ENCODE results near the gene MEX3C. TPM values are rescaled to one million over a fixed set of nuclear protein-coding genes. Genes with fewer than 3 reads are reported as not detected.

MEX3C gene
- total and polyA plus RNA-seq, 4 donors = 45.7 to 65.5 (median 51.3) TPM

DNA sequence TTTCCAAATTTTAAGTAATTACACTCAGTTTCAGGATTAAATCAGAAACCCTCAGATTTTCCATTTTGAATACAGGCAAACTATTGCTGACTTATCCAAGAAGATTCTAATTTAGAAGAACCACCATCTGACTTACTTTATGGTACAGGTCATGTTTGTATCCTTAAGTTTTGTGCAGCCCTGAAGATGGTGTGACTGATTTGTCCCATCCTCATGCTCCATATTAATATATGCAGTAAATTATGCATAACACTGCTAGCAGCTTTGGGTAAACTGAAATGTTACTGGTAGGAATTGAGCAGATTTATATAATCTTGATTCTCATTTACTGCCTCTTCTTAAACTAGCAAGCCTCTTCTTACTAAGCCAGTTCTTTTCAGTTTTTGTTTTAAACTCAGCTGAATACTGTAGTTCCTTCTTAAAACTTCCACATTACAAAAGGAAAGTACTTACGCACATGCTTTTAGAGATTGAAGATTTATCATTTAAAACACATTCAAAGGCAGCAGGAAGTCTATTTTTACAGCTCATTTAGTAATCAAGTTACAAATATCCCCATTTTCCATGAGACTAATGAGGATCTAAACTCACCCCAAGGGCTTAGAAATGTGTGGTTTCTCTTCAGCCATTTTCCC lies 25.7 kb downstream of the MEX3C start:
- WGBS (ENCODE audit: insufficient coverage) = no CpG with 5 or more reads among the region's 1 CpG
- Histone ChIP-seq H3K27me3 (ENCODE audit: control insufficient read depth, insufficient read depth, low read length) (no peaks in the 10 kb centered on the region), H3K36me3 (ENCODE audit: control insufficient read depth, insufficient read depth, low read length) (peaks cover 6% of the 10 kb centered on the region), H3K4me1 (ENCODE audit: control insufficient read depth, insufficient read depth, low read length) (peaks cover 3% of the 10 kb centered on the region), H3K27ac (ENCODE audit: low read depth, low read length) (no peak overlapping the region), H3K9me3 (ENCODE audit: control insufficient read depth, insufficient read depth, low read length) (no peaks in the 10 kb centered on the region), H3K4me3 (ENCODE audit: low read depth, low read length) (no peak overlapping the region)
- peak in 1 of 6 donors; percentile 17 for DNase-seq (ENCODE audit: low read depth in 4 of 6, low spot score in 6 of 6)

DNA sequence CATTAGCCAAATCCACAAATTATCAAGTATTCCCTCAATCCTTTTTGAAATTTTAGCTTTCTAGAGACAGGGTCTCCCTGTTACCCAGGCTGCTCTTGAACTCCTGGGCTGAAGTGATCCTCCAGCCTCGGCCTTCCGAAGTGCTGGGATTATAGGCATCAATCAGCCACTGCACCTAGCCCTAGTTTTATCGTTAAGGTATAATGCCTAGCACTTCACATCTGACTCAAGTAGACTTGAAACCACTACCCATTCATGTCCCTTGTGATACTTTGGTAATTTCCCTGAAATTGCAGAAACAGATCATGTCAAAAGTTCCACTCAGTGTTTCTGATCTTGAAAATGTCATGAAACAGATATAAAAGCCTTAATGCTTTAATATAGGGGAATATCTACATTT lies 26.3 kb downstream of the MEX3C start:
- no peak overlapping the region for H3K4me3 ChIP-seq (ENCODE audit: low read depth, low read length)
- no peaks in the 10 kb centered on the region for H3K9me3 ChIP-seq (ENCODE audit: control insufficient read depth, insufficient read depth, low read length)
- no peak for DNase-seq (ENCODE audit: low read depth in 4 of 6, low spot score in 6 of 6)
- no peak overlapping the region for H3K27ac ChIP-seq (ENCODE audit: low read depth, low read length)
- 100% methylated on average over 1 of the region's 3 CpGs for WGBS (ENCODE audit: insufficient coverage)
- H3K36me3 ChIP-seq (ENCODE audit: control insufficient read depth, insufficient read depth, low read length) = peaks cover 1% of the 10 kb centered on the region
- H3K27me3 ChIP-seq (ENCODE audit: control insufficient read depth, insufficient read depth, low read length) = no peaks in the 10 kb centered on the region
- peaks cover 6% of the 10 kb centered on the region for H3K4me1 ChIP-seq (ENCODE audit: control insufficient read depth, insufficient read depth, low read length)

DNA sequence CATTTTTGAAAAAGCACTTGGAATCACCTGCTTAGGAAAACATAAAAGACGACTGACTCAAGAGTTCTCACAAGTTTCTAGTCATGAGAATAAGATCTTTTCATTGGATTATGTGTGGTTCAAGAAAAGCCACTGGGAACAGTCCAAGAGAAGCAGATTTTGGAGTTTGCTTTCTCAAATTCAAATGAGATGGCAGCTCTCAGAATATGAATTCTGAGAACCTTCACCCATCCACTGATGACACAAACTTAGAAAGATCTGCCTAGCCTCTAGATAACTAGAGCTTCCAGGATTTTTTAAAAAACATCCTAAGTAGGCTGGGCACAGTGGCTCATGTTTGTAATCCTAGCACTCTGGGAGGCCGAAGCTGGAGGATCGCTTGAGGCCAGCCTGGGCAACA lies 26.8 kb downstream of the MEX3C start:
- DNase-seq (ENCODE audit: low read depth in 4 of 6, low spot score in 6 of 6) = no peak
- H3K9me3 ChIP-seq (ENCODE audit: control insufficient read depth, insufficient read depth, low read length) = no peaks in the 10 kb centered on the region
- no peak overlapping the region for H3K4me3 ChIP-seq (ENCODE audit: low read depth, low read length)
- no CpG with 5 or more reads among the region's 3 CpGs for WGBS (ENCODE audit: insufficient coverage)
- H3K27me3 ChIP-seq (ENCODE audit: control insufficient read depth, insufficient read depth, low read length) = no peaks in the 10 kb centered on the region
- no peaks in the 10 kb centered on the region for H3K36me3 ChIP-seq (ENCODE audit: control insufficient read depth, insufficient read depth, low read length)
- H3K4me1 ChIP-seq (ENCODE audit: control insufficient read depth, insufficient read depth, low read length) = peaks cover 6% of the 10 kb centered on the region
- H3K27ac ChIP-seq (ENCODE audit: low read depth, low read length) = no peak overlapping the region

DNA sequence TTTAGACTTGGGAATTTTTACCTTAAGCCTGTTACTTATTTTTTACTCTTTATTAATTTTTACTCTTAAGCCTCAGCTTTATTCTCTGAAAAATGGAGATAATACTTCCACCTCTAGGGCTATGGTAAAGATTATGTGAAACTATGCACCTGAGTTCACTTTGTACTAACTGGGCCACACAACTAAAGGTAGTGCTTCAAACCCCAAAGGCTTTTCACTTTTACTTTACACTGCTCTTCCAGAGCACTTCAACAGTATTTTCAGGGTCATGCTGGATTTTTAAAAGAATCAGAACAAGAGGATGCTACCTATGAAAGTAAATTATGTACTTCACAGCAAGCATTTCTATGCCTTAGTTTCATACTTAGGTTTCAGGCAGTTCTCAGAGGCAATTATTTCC lies 27.8 kb downstream of the MEX3C start:
- H3K36me3 ChIP-seq (ENCODE audit: control insufficient read depth, insufficient read depth, low read length) = no peaks in the 10 kb centered on the region
- H3K9me3 ChIP-seq (ENCODE audit: control insufficient read depth, insufficient read depth, low read length) = no peaks in the 10 kb centered on the region
- no peak overlapping the region for H3K27ac ChIP-seq (ENCODE audit: low read depth, low read length)
- no peak overlapping the region for H3K4me3 ChIP-seq (ENCODE audit: low read depth, low read length)
- no peaks in the 10 kb centered on the region for H3K27me3 ChIP-seq (ENCODE audit: control insufficient read depth, insufficient read depth, low read length)
- DNase-seq (ENCODE audit: low read depth in 4 of 6, low spot score in 6 of 6) = no peak
- peaks cover 13% of the 10 kb centered on the region for H3K4me1 ChIP-seq (ENCODE audit: control insufficient read depth, insufficient read depth, low read length)

DNA sequence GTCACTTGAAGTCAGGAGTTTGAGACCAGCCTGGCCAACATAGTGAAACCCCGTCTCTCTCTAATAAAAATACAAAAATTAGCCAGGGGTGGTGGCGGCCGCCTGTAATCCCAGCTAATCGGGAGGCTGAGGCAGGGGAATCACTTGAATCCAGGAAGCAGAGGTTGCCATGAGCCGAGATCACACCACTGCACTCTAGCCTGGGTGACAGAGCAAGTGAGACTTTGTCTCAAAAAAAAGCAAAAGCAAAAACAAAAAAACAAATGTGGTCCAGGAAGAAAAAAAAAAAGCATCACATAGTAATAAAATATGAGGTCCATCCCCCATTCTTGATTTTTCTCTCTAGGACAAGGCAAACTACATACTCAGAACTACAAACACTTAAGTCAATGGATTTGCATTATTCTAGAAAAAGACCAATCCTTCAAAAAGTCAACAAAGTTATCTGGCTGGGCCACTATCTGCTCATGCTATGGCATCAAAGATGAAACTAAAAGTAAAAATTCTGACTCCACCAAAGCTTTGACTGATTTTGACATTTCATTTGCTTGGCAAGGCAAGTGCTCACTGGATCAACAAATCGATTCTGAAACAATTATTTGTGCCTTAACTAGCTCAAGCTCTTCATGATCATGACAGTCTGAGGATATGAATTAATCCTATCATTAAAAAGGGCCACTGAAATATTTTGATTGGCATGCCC lies 28.4 kb downstream of the MEX3C start:
- no peaks in the 10 kb centered on the region for H3K36me3 ChIP-seq (ENCODE audit: control insufficient read depth, insufficient read depth, low read length)
- peaks cover 14% of the 10 kb centered on the region for H3K4me1 ChIP-seq (ENCODE audit: control insufficient read depth, insufficient read depth, low read length)
- no peaks in the 10 kb centered on the region for H3K27me3 ChIP-seq (ENCODE audit: control insufficient read depth, insufficient read depth, low read length)
- no peak overlapping the region for H3K27ac ChIP-seq (ENCODE audit: low read depth, low read length)
- no peak for DNase-seq (ENCODE audit: low read depth in 4 of 6, low spot score in 6 of 6)
- no peaks in the 10 kb centered on the region for H3K9me3 ChIP-seq (ENCODE audit: control insufficient read depth, insufficient read depth, low read length)
- no CpG with 5 or more reads among the region's 6 CpGs for WGBS (ENCODE audit: insufficient coverage)
- no peak overlapping the region for H3K4me3 ChIP-seq (ENCODE audit: low read depth, low read length)

DNA sequence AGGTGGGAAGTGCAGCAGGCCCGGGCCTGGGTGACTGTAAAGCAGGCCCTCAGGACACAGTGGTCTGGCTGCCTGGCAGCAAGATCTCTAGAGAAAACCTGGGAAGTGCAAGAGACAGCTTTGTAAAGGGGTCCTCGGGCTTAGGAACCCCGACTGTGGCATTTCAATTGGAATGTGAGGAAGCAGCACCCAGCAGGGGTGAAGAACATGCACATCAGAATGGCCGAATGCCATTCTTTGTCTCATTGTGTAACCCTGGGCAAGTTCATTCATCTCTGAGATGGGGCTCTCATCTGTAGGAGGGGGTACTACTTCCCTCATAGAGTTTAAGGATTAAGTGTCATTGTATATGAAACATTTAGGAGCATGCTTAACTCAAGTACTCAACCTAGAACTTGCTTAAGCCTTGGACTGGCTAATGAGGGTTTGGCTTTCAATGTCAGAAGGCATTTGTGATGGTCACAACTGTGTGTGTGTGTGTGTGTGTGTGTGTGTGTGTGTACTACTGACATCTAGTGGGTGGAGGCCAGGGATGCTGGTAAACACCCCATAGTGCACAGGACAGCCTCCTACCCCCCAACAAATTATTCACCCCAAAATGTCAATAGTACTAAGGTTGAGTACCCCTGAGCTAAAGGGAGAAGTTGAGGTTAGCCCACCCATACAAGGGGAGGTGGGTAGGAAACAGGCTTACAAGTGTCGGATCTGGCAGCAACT lies 29.3 kb downstream of the MEX3C start:
- H3K36me3 ChIP-seq (ENCODE audit: control insufficient read depth, insufficient read depth, low read length) = no peaks in the 10 kb centered on the region
- DNase-seq (ENCODE audit: low read depth in 4 of 6, low spot score in 6 of 6) = no peak
- WGBS (ENCODE audit: insufficient coverage) = 10% methylated on average over 3 of the region's 5 CpGs

DNA sequence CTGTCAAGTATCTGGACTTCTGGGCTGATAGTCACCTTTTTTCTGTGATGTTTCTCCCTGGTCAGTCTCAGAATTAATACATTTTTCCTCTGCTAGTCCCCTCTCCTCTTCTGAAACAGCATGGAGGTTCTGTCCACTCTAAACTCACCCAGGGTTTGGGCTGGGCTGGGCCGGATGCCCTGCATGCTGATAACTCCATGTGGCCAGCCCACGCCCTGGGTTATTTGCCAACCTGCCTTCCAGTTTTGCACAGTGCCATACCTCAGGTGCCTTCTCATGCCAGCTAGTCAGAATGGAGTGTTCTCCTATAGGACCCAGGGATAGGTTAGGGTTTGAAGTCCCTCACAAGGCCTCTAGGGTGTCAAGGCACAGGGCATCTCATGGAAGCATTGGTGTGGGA lies 32.2 kb downstream of the MEX3C start:
- H3K36me3 ChIP-seq (ENCODE audit: control insufficient read depth, insufficient read depth, low read length) = no peaks in the 10 kb centered on the region
- H3K4me1 ChIP-seq (ENCODE audit: control insufficient read depth, insufficient read depth, low read length) = peaks cover 16% of the 10 kb centered on the region
- DNase-seq (ENCODE audit: low read depth in 4 of 6, low spot score in 6 of 6) = no peak
- H3K4me3 ChIP-seq (ENCODE audit: low read depth, low read length) = no peak overlapping the region
- H3K9me3 ChIP-seq (ENCODE audit: control insufficient read depth, insufficient read depth, low read length) = no peaks in the 10 kb centered on the region
- H3K27ac ChIP-seq (ENCODE audit: low read depth, low read length) = no peak overlapping the region
- 100% methylated on average over 2 of the region's 2 CpGs for WGBS (ENCODE audit: insufficient coverage)
- no peaks in the 10 kb centered on the region for H3K27me3 ChIP-seq (ENCODE audit: control insufficient read depth, insufficient read depth, low read length)

More for the DNA sequence above, 29.3 kb downstream of the MEX3C start:
- Histone ChIP-seq H3K4me1 (ENCODE audit: control insufficient read depth, insufficient read depth, low read length) (peaks cover 14% of the 10 kb centered on the region), H3K4me3 (ENCODE audit: low read depth, low read length) (no peak overlapping the region), H3K27ac (ENCODE audit: low read depth, low read length) (no peak overlapping the region), H3K27me3 (ENCODE audit: control insufficient read depth, insufficient read depth, low read length) (no peaks in the 10 kb centered on the region), H3K9me3 (ENCODE audit: control insufficient read depth, insufficient read depth, low read length) (no peaks in the 10 kb centered on the region)

DNA sequence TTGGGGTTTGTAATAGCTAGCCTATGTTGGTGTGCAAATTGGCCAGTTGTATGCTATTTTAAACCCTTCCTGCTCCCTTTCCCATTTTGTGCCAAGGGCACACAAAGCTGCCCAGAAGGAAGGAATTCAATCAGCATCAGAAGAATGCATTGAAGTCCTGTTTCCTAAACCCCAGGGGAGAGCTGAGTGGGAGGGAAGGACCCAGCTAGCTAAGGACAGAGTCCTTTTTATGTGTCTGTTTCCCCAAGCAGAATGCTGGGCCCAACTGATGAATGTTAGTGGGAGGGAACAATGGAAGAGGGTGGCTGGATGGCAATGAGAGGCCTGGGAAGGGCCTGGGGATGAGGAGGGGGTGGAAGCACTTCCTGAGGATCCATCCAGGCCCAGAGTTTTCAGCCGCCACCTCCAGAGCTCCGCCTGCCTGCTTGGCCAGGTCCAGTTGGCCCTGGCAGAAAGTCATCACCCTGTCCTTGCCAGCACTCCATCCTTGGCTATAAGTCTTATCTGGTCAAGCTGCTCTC lies 32.7 kb downstream of the MEX3C start:
- Histone ChIP-seq H3K4me3 (ENCODE audit: low read depth, low read length) (no peak overlapping the region), H3K27me3 (ENCODE audit: control insufficient read depth, insufficient read depth, low read length) (no peaks in the 10 kb centered on the region), H3K36me3 (ENCODE audit: control insufficient read depth, insufficient read depth, low read length) (no peaks in the 10 kb centered on the region), H3K4me1 (ENCODE audit: control insufficient read depth, insufficient read depth, low read length) (peaks cover 16% of the 10 kb centered on the region), H3K9me3 (ENCODE audit: control insufficient read depth, insufficient read depth, low read length) (no peaks in the 10 kb centered on the region), H3K27ac (ENCODE audit: low read depth, low read length) (no peak overlapping the region)
- WGBS (ENCODE audit: insufficient coverage) = 73% methylated on average over 2 of the region's 2 CpGs
- peak in 2 of 6 donors; percentile 30 to 50 for DNase-seq (ENCODE audit: low read depth in 4 of 6, low spot score in 6 of 6)

DNA sequence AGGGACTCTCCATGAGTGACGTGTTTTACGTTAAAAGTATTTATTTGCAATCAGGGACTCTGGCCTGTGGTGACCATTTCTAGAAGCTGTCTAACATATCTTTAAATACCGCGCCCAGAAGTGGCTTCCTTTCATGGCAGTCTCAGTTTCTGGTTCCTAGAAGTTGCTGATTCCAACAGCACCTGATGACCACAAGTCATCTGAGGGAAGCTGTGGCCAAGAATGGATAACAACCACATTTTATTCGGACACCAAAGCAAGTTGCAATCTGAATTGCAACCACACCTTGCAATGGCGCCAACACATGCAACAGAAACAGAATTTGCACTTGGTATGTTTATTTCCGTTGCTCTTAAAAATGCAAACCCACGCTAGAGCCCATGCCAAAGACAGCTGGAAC lies 33.1 kb downstream of the MEX3C start:
- Histone ChIP-seq H3K36me3 (ENCODE audit: control insufficient read depth, insufficient read depth, low read length) (no peaks in the 10 kb centered on the region), H3K9me3 (ENCODE audit: control insufficient read depth, insufficient read depth, low read length) (no peaks in the 10 kb centered on the region), H3K27me3 (ENCODE audit: control insufficient read depth, insufficient read depth, low read length) (no peaks in the 10 kb centered on the region), H3K4me3 (ENCODE audit: low read depth, low read length) (no peak overlapping the region), H3K4me1 (ENCODE audit: control insufficient read depth, insufficient read depth, low read length) (peaks cover 16% of the 10 kb centered on the region), H3K27ac (ENCODE audit: low read depth, low read length) (no peak overlapping the region)
- no peak for DNase-seq (ENCODE audit: low read depth in 4 of 6, low spot score in 6 of 6)
- 90% methylated on average over 6 of the region's 8 CpGs for WGBS (ENCODE audit: insufficient coverage)

All from spinal cord (tissue), 10 donors.